ENCODE data around the gene TBC1D16.

The TBC1D16 gene

DNA sequence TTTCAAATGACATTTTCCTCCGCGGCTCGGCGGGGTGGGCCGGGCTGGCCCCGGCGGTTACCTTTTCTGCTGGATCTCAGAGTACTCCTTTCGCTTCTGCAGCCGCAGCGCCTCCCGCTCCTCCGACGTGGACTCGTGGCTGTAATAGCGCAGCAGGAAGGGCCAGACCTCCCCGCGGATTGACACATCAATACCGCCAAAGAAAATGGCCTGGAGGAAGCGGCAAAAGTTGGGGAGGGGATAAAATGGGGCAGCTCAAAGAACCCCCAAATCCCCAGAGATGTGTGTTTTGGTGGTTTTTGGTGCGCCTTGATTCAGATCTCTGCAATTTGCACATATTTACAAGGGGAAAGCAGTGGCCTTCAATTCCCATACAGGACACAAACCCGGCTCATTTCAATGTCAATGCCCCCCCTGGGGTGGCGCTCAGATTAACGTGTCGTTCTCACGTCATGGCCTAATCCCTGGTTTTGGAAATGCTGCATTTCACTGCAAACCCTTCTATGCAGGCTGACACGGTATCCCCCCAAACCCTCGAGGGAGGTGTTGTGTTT lies 85.9 kb downstream of the TBC1D16 start:
- no peak for TF ChIP-seq POLR2A (IDR thresholded peaks at IDR 0.05; ENCODE audit: low read depth, low read length)
- FAIRE-seq (no peak), DNase-seq (ENCODE audit: insufficient read length, low spot score) (no peak)

- DNase-seq (ENCODE audit: insufficient read length, low spot score) = no peak
- no peak for FAIRE-seq
These were observed 86.6 kb downstream of the TBC1D16 start for GRCh38 chr17:79948945-79949655.

GRCh38 chr17:79948406-79948944 lies 87.2 kb downstream of the TBC1D16 start:
- FAIRE-seq (no peak), DNase-seq (ENCODE audit: insufficient read length, low spot score) (no peak)
- TF ChIP-seq POLR2A (IDR thresholded peaks at IDR 0.05; ENCODE audit: low read depth, low read length) = no peak

More at GRCh38 chr17:79948945-79949655, 86.6 kb downstream of the TBC1D16 start:
- no peak for TF ChIP-seq POLR2A (IDR thresholded peaks at IDR 0.05; ENCODE audit: low read depth, low read length)

DNA sequence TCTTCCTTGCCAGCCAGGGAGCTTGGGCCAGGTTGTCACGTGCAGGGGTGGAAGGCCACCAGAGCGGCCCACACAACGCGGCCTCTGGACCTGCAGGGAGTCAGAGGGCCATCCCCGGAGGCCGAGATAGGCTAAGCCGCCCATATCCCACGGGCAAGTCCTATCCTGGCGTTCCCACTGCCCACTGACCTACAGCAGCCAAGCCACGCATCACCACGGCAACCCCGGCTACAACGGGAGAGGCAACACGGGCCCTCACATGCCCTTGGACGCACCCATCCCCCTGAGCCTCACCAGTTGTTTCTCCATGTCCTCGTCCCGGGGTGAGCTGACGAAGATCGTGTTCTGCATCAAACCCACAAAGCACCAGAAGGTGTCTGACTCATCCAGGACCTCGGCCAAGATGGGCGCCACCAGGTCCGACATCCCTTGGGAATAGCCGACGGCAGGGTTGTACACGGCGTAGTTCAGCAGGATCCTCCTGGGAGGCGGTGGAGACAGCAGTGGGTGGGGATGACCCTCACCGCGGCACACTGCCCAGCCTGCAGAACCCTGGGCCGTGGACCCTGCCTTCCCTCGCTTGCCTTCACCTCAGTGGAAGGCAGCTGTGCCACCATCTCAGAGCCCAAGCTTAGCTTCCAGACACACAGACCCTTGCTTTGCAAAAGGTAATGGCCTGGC lies 88.2 kb downstream of the TBC1D16 start:
- DNase-seq (ENCODE audit: insufficient read length, low spot score) (peak; percentile 55), FAIRE-seq (no peak)

DNA sequence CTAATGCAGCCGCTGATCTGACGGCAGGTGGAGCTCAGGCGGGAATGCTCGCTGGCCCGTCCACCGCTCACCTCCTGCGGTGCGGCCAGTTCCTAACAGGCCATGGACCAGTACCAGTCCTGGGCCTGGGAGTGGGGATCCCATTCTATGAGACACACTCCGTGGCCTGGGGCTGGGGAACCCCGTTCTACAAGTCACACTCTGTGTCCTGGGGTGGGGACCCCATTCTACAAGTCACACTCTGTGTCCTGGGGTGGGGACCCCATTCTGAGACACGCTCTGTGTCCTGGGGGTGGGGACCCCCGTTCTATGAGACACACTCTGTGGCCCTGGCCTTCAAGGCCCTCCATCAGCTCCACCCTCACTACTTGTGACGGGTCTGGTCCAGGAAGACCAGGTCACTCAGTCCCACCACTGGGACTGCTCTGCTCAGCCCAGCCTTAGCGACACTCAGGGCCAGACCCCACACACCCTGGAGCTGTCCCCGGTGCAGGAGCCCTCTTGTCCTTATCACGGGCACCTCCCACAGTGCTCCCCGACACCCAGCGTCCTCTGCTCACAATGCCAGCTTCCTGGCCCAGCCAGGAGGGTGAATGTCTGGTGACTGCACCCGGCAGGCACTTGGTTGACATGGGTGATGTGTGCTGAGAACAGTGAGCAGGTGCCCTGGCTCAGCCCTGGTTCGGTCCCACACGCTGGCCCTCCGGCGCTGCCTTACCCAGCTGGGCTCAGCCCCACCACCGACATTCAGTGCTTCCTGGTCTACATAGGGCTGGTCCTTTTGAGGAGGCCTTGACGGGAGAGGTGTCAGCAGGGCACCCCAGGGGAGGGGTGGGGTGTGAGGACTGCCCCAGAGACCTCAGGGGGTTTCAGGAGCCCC lies 89.1 kb downstream of the TBC1D16 start:
- FAIRE-seq (no peak), DNase-seq (ENCODE audit: insufficient read length, low spot score) (no peak)
- TF ChIP-seq POLR2A (IDR thresholded peaks at IDR 0.05; ENCODE audit: low read depth, low read length) = no peak

More for the DNA sequence above, 88.2 kb downstream of the TBC1D16 start:
- no peak for TF ChIP-seq POLR2A (IDR thresholded peaks at IDR 0.05; ENCODE audit: low read depth, low read length)

GRCh38 chr17:79945591-79946255 lies 89.9 kb downstream of the TBC1D16 start:
- DNase-seq (ENCODE audit: insufficient read length, low spot score) (no peak), FAIRE-seq (no peak)
- no peak for TF ChIP-seq POLR2A (IDR thresholded peaks at IDR 0.05; ENCODE audit: low read depth, low read length)

- FAIRE-seq (no peak), DNase-seq (ENCODE audit: insufficient read length, low spot score) (no peak)
- TF ChIP-seq POLR2A (IDR thresholded peaks at IDR 0.05; ENCODE audit: low read depth, low read length) = no peak
These were observed 90.8 kb downstream of the TBC1D16 start for GRCh38 chr17:79944821-79945391.

- TF ChIP-seq POLR2A (IDR thresholded peaks at IDR 0.05; ENCODE audit: low read depth, low read length) = no peak
- DNase-seq (ENCODE audit: insufficient read length, low spot score) (no peak), FAIRE-seq (no peak)
These were observed 91.3 kb downstream of the TBC1D16 start for GRCh38 chr17:79944251-79944812.

DNA sequence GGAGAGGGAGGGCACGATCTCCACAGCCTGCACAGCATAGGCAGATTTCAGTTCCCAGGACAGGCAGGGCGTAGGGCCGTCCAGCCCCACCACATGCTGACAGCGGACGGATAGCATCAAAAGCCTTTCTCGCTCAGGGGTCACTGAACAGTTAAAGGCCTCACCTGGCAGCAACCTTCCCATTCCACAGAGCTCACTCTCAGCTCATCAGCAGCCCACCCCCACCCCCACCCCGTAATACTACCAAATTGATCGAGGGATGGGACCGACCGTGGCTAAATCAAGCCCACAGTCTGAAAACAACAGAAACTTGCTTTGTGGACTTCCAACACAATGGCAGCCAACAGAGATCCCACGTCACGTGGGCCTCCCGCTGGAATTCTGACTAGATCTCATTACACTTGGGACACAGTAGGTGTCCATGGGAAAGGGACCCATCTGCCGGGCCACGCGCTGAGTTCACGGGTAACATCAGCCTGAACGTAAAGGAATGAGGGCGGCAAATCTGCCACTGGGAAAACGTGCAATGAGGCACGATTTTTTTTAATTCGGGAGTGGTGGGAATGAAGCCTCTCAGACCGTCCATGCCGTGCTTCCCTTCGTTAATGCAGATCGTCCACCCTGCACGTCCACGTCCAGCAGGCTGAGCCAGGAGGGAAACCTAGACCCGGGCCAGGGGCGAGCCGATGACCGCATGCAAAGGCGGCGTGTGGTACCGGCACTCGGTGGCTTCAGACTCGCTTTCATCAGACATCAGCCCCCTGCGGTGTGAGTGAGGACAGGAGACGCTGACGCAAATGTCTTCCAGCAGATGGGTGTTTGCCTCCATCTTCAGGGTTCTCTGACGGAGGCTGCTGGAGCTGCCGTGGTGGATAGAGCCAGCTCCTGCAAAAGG lies 92.1 kb downstream of the TBC1D16 start:
- FAIRE-seq (no peak), DNase-seq (ENCODE audit: insufficient read length, low spot score) (no peak)
- TF ChIP-seq POLR2A (IDR thresholded peaks at IDR 0.05; ENCODE audit: low read depth, low read length) = no peak

GRCh38 chr17:79942591-79943346 lies 92.9 kb downstream of the TBC1D16 start:
- DNase-seq (ENCODE audit: insufficient read length, low spot score) (peak; percentile 60), FAIRE-seq (no peak)
- no peak for TF ChIP-seq POLR2A (IDR thresholded peaks at IDR 0.05; ENCODE audit: low read depth, low read length)

DNA sequence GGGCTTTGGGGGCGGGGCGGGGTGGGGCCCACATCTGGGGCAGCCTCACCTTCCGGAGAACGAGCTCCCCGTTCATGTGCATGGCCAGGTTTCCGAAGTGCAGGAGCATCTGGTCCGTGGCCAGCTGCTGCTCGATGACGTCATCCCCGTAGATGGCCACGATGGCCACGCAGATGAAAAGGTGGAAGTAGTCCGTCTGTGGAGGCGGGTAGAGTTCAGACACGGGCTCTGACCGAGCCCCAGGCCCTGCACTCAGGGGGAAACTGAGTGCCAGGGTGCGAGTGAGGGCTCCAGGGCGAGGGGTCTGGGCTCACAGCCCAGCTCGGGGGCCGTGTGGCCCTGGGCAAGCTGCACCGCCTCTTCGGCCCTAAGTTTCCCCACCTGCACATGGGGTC lies 93.7 kb downstream of the TBC1D16 start:
- TF ChIP-seq POLR2A (IDR thresholded peaks at IDR 0.05; ENCODE audit: low read depth, low read length) = no peak
- FAIRE-seq = no peak
- DNase-seq (ENCODE audit: insufficient read length, low spot score) = no peak
